ENCODE data around the gene POP4.
"Not testable (repeated sequence)": the region's sequence is repeated elsewhere in the genome, so short reads cannot be mapped to it uniquely, and the experiment has no call there.

POP4 gene

GRCh38 chr19:29605653-29606419, at the start of gene POP4:
TSS of gene POP4 (plus strand) at chr19:29606283. CDS start at chr19:29606319, 36 bp downstream.
- peak; percentile 91 to 98 for DNase-seq (ENCODE audit: low read depth in 1 of 2, low spot score in 1 of 2)

GRCh38 chr19:29559110-29559509, 47.0 kb upstream of the POP4 start:
- not testable (repeated sequence) for DNase-seq (ENCODE audit: low read depth in 1 of 2, low spot score in 1 of 2)

GRCh38 chr19:29559743-29560142, 46.3 kb upstream of the POP4 start:
- no peak for DNase-seq (ENCODE audit: low read depth in 1 of 2, low spot score in 1 of 2)

- no peak for DNase-seq (ENCODE audit: low read depth in 1 of 2, low spot score in 1 of 2)
Observed at GRCh38 chr19:29560313-29561075, 45.6 kb upstream of the POP4 start.

- no peak for DNase-seq (ENCODE audit: low read depth in 1 of 2, low spot score in 1 of 2)
Observed at GRCh38 chr19:29561601-29562000, 44.5 kb upstream of the POP4 start.

GRCh38 chr19:29562299-29563297, 43.5 kb upstream of the POP4 start:
- DNase-seq (ENCODE audit: low read depth in 1 of 2, low spot score in 1 of 2), result no peak

- no peak for DNase-seq (ENCODE audit: low read depth in 1 of 2, low spot score in 1 of 2)
Observed at GRCh38 chr19:29563486-29564101, 42.5 kb upstream of the POP4 start.

- DNase-seq (ENCODE audit: low read depth in 1 of 2, low spot score in 1 of 2), result no peak
Observed at GRCh38 chr19:29564574-29565005, 41.5 kb upstream of the POP4 start.

- DNase-seq (ENCODE audit: low read depth in 1 of 2, low spot score in 1 of 2), result no peak
Observed at GRCh38 chr19:29565171-29565570, 40.9 kb upstream of the POP4 start.

- DNase-seq (ENCODE audit: low read depth in 1 of 2, low spot score in 1 of 2), result no peak
Observed at GRCh38 chr19:29566496-29567054, 39.5 kb upstream of the POP4 start.

- DNase-seq (ENCODE audit: low read depth in 1 of 2, low spot score in 1 of 2), result no peak
Observed at GRCh38 chr19:29567366-29567915, 38.6 kb upstream of the POP4 start.

- DNase-seq (ENCODE audit: low read depth in 1 of 2, low spot score in 1 of 2), result no peak
Observed at GRCh38 chr19:29568036-29569025, 37.8 kb upstream of the POP4 start.

GRCh38 chr19:29569038-29569911, 36.8 kb upstream of the POP4 start:
- DNase-seq (ENCODE audit: low read depth in 1 of 2, low spot score in 1 of 2), result no peak

GRCh38 chr19:29571181-29571580, 34.9 kb upstream of the POP4 start:
- DNase-seq (ENCODE audit: low read depth in 1 of 2, low spot score in 1 of 2), result no peak

- no peak for DNase-seq (ENCODE audit: low read depth in 1 of 2, low spot score in 1 of 2)
Observed at GRCh38 chr19:29573486-29573885, 32.6 kb upstream of the POP4 start.

GRCh38 chr19:29574510-29574909, 31.6 kb upstream of the POP4 start:
- DNase-seq (ENCODE audit: low read depth in 1 of 2, low spot score in 1 of 2), result no peak

GRCh38 chr19:29576046-29576606, 30.0 kb upstream of the POP4 start:
- no peak for DNase-seq (ENCODE audit: low read depth in 1 of 2, low spot score in 1 of 2)
